Endothelial cell of umbilical vein (primary cell): ENCODE measurements around the gene CRHR2. TPM values are rescaled to one million over a fixed set of nuclear protein-coding genes. Genes with fewer than 3 reads are reported as not detected.

Experiments
- BruUV-seq: library from RNA; stranded (reverse); fragments of 400-500 nt; replicated peaks from 2 replicates; lab custom pipeline; 2021; lab: Mats Ljungman, UMichigan
- CTCF ChIA-PET: fragments of 300-600, 350-600 bp; sonication (Branson Sonifier 250); formaldehyde crosslinking; loops from one replicate; lab custom pipeline; 2021; ENCODE audit warnings: antibody characterized with exemption, inconsistent platforms; lab: Charles Lee
- POLR2A ChIA-PET: fragments of 300-600, 350-600 bp; sonication (Branson Sonifier 250); formaldehyde crosslinking; loops from one replicate; lab custom pipeline; 2021; ENCODE audit warnings: antibody characterized with exemption, inconsistent platforms; lab: Charles Lee
- DNase-seq: peaks from one replicate; pipeline ENCODE4 v3.0.0-alpha.2; 2011; ENCODE audit warnings: low read depth, low spot score
- FAIRE-seq: peaks from 2 replicates; lab custom pipeline; 2011; peaks lifted over from hg19 to GRCh38; lab: Jason Lieb, UNC
- H2AFZ ChIP-seq: 2 replicates; pipeline ENCODE4 v1.6.0; 2012; ENCODE audit warnings: low read depth, low read length, control low read depth, inconsistent platforms
- H3K27ac ChIP-seq: 2 replicates; pipeline ENCODE4 v1.5.1; 2011; ENCODE audit warnings: low read depth, mild to moderate bottlenecking, control low read depth, low read length, moderate library complexity; ENCODE audit not compliant: insufficient read depth
- H3K27me3 ChIP-seq, 2 experiments: 2 replicates each; pipeline versions ENCODE4 v1.6.0 to v1.6.1; 2011; ENCODE audit warnings: low read length in 2 of 2, mixed read lengths in 1 of 2; ENCODE audit not compliant: control insufficient read depth in 2 of 2, insufficient read depth in 2 of 2
- H3K36me3 ChIP-seq, 2 experiments: 2 replicates in 1 of 2; 3 replicates in 1 of 2; pipeline ENCODE4 v1.5.1; 2011; ENCODE audit warnings: low read length in 2 of 2, mild to moderate bottlenecking in 1 of 2, moderate library complexity in 1 of 2; ENCODE audit not compliant: control insufficient read depth in 2 of 2, insufficient read depth in 2 of 2; ENCODE audit errors: extremely low read depth in 1 of 2
- H3K4me1 ChIP-seq: 3 replicates; pipeline ENCODE4 v1.5.1; 2011; ENCODE audit warnings: mild to moderate bottlenecking, low read length; ENCODE audit not compliant: control insufficient read depth, insufficient read depth; ENCODE audit errors: extremely low read depth
- H3K4me2 ChIP-seq: 2 replicates; pipeline ENCODE4 v1.6.1; 2011; ENCODE audit warnings: low read length, control low read depth, mixed read lengths; ENCODE audit not compliant: insufficient read depth
- H3K4me3 ChIP-seq, 3 experiments: fragments of 200-600 bp in 1 of 3; sonication (generic), shearing (Covaris generic) in 1 of 3; replicated peaks in 1 of 3; 2 replicates each; pipeline ENCODE4 v1.5.1; 2011 to 2016; ENCODE audit warnings: control low read depth in 3 of 3, low read length in 3 of 3, mild to moderate bottlenecking in 2 of 3, inconsistent platforms in 1 of 3, low read depth in 1 of 3, moderate library complexity in 1 of 3; ENCODE audit not compliant: insufficient read depth in 1 of 3
- H3K79me2 ChIP-seq: 2 replicates; pipeline ENCODE4 v1.6.0; 2012; ENCODE audit warnings: low read length, inconsistent platforms; ENCODE audit not compliant: control insufficient read depth, insufficient read depth
- H3K9ac ChIP-seq: replicated peaks from 2 replicates; pipeline ENCODE3; 2011; ENCODE audit warnings: low read length, control low read depth; ENCODE audit not compliant: insufficient read depth; ENCODE audit errors: extremely low read depth
- H3K9me1 ChIP-seq: replicated peaks from 3 replicates; pipeline ENCODE4 v1.6.0; 2011; ENCODE audit warnings: mild to moderate bottlenecking, low read length; ENCODE audit not compliant: control insufficient read depth, insufficient read depth; ENCODE audit errors: extremely low read depth
- H3K9me3 ChIP-seq: replicated peaks from 2 replicates; pipeline ENCODE4 v1.5.1; 2012; ENCODE audit warnings: low read length, inconsistent platforms; ENCODE audit not compliant: control insufficient read depth, insufficient read depth
- H4K20me1 ChIP-seq: replicated peaks from 2 replicates; pipeline ENCODE3; 2011; ENCODE audit warnings: mild to moderate bottlenecking, low read length; ENCODE audit not compliant: control insufficient read depth, insufficient read depth; ENCODE audit errors: extremely low read depth
- EZH2 ChIP-seq: IDR thresholded peaks from 2 replicates; pipeline ENCODE4 v1.6.1; 2012; ENCODE audit warnings: borderline replicate concordance, low read depth, mild to moderate bottlenecking, moderate library complexity, low read length, inconsistent platforms; ENCODE audit not compliant: severe bottlenecking
- FOS ChIP-seq: IDR thresholded peaks from 2 replicates; pipeline ENCODE4 v1.6.1; 2011; ENCODE audit warnings: mild to moderate bottlenecking, low read length, moderate library complexity, borderline replicate concordance; ENCODE audit not compliant: insufficient read depth
- GATA2 ChIP-seq: IDR thresholded peaks from 2 replicates; pipeline ENCODE4 v1.7.0; 2011; ENCODE audit warnings: low read depth, mild to moderate bottlenecking, moderate library complexity, mixed read lengths, low read length; ENCODE audit not compliant: insufficient read length, insufficient read depth
- JUN ChIP-seq: IDR thresholded peaks from 2 replicates; pipeline ENCODE4 v1.6.1; 2011; ENCODE audit warnings: borderline replicate concordance, low read depth; ENCODE audit not compliant: insufficient read length, insufficient read depth
- MYC ChIP-seq: IDR thresholded peaks from one replicate; pipeline ENCODE4 v1.6.1; 2011; ENCODE audit warnings: mild to moderate bottlenecking, low read depth, low read length
- POLR2A ChIP-seq: IDR thresholded peaks from 2 replicates; pipeline ENCODE4 v1.6.1; 2012; ENCODE audit warnings: low read depth, mild to moderate bottlenecking, control low read depth, low read length
- POLR2AphosphoS5 ChIP-seq: IDR thresholded peaks from 2 replicates; pipeline ENCODE4 v1.6.1; 2012; ENCODE audit warnings: low read depth, mild to moderate bottlenecking, control low read depth, low read length, moderate library complexity; ENCODE audit not compliant: insufficient read depth
- dilution Hi-C: fragments of 300-500 bp; cut with MboI; formaldehyde crosslinking; loops from one replicate; pipeline ENCODE4 v1.15.0; 2019; ENCODE audit warnings: low sequenced_read_pairs; ENCODE audit not compliant: extremely low pct_ligation_motif_present
- intact Hi-C: fragments of 100-400 bp; cut with micrococcal nuclease; formaldehyde crosslinking; loops from one replicate; pipeline ENCODE4 v1.10.0; 2022
- polyA plus RNA-seq, 4 experiments: library from polyadenylated mRNA; depleted of rRNA in 3 of 4; stranded (reverse) in 3 of 4; unstranded in 1 of 4; fragments of >200 nt; gene quantifications; 2 replicates each; pipeline versions ENCODE4 v1.2.1 to v1.2.3, GENCODE V29; 2011 to 2012; ENCODE audit warnings: missing spikeins in 1 of 4
- total RNA-seq: library from RNA; stranded (reverse); gene quantifications from 2 replicates; pipeline ENCODE4 v1.2.3, GENCODE V29; 2021
- TF ChIP-seq, protein P1 (sequence below), 2 donors: IDR thresholded peaks; 1 replicate in 1 of 2; 2 replicates in 1 of 2; pipeline ENCODE4 v1.5.1; 2011; ENCODE audit warnings: low read length in 2 of 2, mild to moderate bottlenecking in 2 of 2, moderate library complexity in 2 of 2, control low read depth in 1 of 2, inconsistent platforms in 1 of 2, low read depth in 1 of 2; ENCODE audit not compliant: insufficient read depth in 1 of 2; ENCODE audit errors: extremely low read depth in 1 of 2
- TF ChIP-seq, protein P2 (sequence below): IDR thresholded peaks from 2 replicates; pipeline ENCODE4 v1.6.1; 2011; ENCODE audit not compliant: insufficient read depth, insufficient read length

CRHR2 gene
- total and polyA plus RNA-seq, 2 donors (not counting 3 experiments of a cell fraction or from before 2014, with no cell fraction given): not detected

DNA sequence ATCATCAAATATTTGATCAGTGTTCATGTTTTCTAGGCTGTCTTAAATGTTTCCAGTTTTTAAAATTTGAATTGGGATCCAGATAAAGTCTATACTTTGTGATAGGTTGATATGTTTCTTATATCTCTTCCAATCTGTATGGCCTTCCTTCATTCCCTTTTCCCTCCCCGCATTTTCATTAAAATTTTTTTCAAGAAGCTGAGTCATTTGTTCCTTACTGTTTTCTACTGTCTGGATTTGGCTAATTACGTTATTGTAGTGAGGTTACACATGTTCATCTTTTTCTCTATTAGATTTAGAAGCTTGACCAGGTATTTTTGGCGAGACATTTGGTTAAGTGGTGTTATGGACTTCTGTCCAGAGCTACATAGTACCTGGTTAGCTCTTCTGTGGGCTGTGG lies 76.4 kb downstream of the CRHR2 start:
- H3K27ac ChIP-seq: no peak overlapping the region
- ChIA-PET POLR2A (interaction anchor here (0.7 kb wide), 1 partner anchor 281 kb away, joined by 11 read pairs; no protein-coding TSS in a partner anchor), CTCF (interaction anchor here (1.5 to 2.0 kb wide), 2 partner anchors 22 to 37 kb away, joined by 3 to 7 read pairs; no protein-coding TSS in a partner anchor)
- H3K9ac ChIP-seq: no peak overlapping the region
- FAIRE-seq (no peak), DNase-seq (no peak)
- no peak overlapping the region for H3K4me2 ChIP-seq
- H3K36me3 ChIP-seq: peaks cover 10 to 38% of the 10 kb centered on the region in 2 experiments
- H3K9me1 ChIP-seq: no peaks in the 10 kb centered on the region
- no peaks in the 10 kb centered on the region for H3K9me3 ChIP-seq
- dilution Hi-C loops: no loop called here
- H3K4me3 ChIP-seq: no peak overlapping the region
- no peak overlapping the region for H2AFZ ChIP-seq
- H4K20me1 ChIP-seq: peaks cover 3% of the 10 kb centered on the region
- intact Hi-C loops: no loop called here
- no TSS peak for BruUV-seq
- TF ChIP-seq GATA2 (no peak), MYC (no peak), POLR2AphosphoS5 (no peak)
- H3K27me3 ChIP-seq: no peaks in the 10 kb centered on the region
- H3K79me2 ChIP-seq: peaks cover 54% of the 10 kb centered on the region
- H3K4me1 ChIP-seq: no peaks in the 10 kb centered on the region

DNA sequence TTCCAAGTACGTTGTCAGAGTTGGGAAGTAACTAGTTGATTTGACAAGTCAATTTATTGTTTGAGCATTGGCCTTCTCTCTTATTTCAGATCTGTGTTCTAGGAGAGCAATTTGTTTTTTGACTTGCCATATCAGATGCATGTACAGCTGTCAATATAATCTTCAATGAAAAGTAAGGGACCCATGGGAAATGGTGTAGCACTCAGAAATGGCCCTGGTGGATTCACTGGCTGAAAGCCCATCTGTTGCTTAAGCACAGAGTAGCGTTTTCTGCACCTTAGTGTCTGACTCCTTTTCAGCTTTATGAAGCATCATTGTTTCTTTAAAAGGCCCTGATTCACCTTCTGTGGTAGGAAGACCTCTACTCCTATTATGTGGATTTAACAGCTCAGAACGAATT lies 77.4 kb downstream of the CRHR2 start:
- TF ChIP-seq POLR2A (no peak), GATA2 (no peak), EZH2 (no peak), FOS (no peak), MYC (no peak), JUN (no peak), POLR2AphosphoS5 (no peak)
- TF ChIP-seq, protein P1, sequence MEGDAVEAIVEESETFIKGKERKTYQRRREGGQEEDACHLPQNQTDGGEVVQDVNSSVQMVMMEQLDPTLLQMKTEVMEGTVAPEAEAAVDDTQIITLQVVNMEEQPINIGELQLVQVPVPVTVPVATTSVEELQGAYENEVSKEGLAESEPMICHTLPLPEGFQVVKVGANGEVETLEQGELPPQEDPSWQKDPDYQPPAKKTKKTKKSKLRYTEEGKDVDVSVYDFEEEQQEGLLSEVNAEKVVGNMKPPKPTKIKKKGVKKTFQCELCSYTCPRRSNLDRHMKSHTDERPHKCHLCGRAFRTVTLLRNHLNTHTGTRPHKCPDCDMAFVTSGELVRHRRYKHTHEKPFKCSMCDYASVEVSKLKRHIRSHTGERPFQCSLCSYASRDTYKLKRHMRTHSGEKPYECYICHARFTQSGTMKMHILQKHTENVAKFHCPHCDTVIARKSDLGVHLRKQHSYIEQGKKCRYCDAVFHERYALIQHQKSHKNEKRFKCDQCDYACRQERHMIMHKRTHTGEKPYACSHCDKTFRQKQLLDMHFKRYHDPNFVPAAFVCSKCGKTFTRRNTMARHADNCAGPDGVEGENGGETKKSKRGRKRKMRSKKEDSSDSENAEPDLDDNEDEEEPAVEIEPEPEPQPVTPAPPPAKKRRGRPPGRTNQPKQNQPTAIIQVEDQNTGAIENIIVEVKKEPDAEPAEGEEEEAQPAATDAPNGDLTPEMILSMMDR (IDR thresholded peaks at IDR 0.05; ENCODE audit: extremely low read depth in 1 of 2, insufficient read depth in 1 of 2, low read depth in 1 of 2, low read length in 2 of 2): no peak
- TF ChIP-seq, protein P2, sequence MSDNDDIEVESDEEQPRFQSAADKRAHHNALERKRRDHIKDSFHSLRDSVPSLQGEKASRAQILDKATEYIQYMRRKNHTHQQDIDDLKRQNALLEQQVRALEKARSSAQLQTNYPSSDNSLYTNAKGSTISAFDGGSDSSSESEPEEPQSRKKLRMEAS: no peak
- Histone ChIP-seq H2AFZ (no peak overlapping the region), H3K27ac (no peak overlapping the region), H3K4me3 (no peak overlapping the region), H3K36me3 (peaks cover 15 to 44% of the 10 kb centered on the region in 2 experiments), H3K4me1 (no peaks in the 10 kb centered on the region), H3K4me2 (no peak overlapping the region), H4K20me1 (peaks cover 3% of the 10 kb centered on the region), H3K9me1 (no peaks in the 10 kb centered on the region), H3K9me3 (no peaks in the 10 kb centered on the region), H3K27me3 (no peaks in the 10 kb centered on the region), H3K79me2 (peaks cover 60% of the 10 kb centered on the region), H3K9ac (no peak overlapping the region)
- intact Hi-C loops: no loop called here
- no peak for FAIRE-seq
- ChIA-PET POLR2A (no interaction called here), CTCF (interaction anchor here (1.5 to 2.0 kb wide), 2 partner anchors 23 to 38 kb away, joined by 3 to 7 read pairs; no protein-coding TSS in a partner anchor)
- dilution Hi-C loops: no loop called here
- no TSS peak for BruUV-seq
- no peak for DNase-seq
